Spleen (tissue), 11 donors: ENCODE results near the gene PHPT1. TPM values are rescaled to one million over a fixed set of nuclear protein-coding genes. Genes with fewer than 3 reads are reported as not detected.

Source experiments
- DNase-seq: peaks from one replicate; pipeline ENCODE4 v3.0.0-alpha.2; 2020
- H3K27ac ChIP-seq, 8 donors: fragments of 200-600 bp; sonication (generic) in 7 of 8; 1 replicate in 4 of 8; 2 replicates in 4 of 8; pipeline versions ENCODE4 v1.5.0 to v1.8.0; 2016 to 2021; ENCODE audit warnings: inconsistent platforms in 4 of 8, mild to moderate bottlenecking in 4 of 8, moderate library complexity in 1 of 8
- H3K27me3 ChIP-seq, 7 donors: fragments of 200-600 bp; sonication (generic) in 6 of 7; replicated peaks in 1 of 7; 1 replicate in 4 of 7; 2 replicates in 3 of 7; pipeline versions ENCODE4 v1.5.0 to v1.8.0; 2016 to 2021; ENCODE audit warnings: inconsistent platforms in 3 of 7, mild to moderate bottlenecking in 1 of 7
- H3K36me3 ChIP-seq, 6 donors: fragments of 200-600 bp; sonication (generic) in 5 of 6; 1 replicate in 4 of 6; 2 replicates in 2 of 6; pipeline versions ENCODE4 v1.5.0 to v1.8.0; 2016 to 2021; ENCODE audit warnings: inconsistent platforms in 2 of 6
- H3K4me1 ChIP-seq, 6 donors: fragments of 200-600 bp; sonication (generic) in 5 of 6; 1 replicate in 3 of 6; 2 replicates in 3 of 6; pipeline versions ENCODE4 v1.5.0 to v1.8.0; 2016 to 2021; ENCODE audit warnings: inconsistent platforms in 3 of 6
- H3K4me3 ChIP-seq, 8 donors: fragments of 200-600 bp; sonication (generic) in 7 of 8; 1 replicate in 4 of 8; 2 replicates in 4 of 8; pipeline versions ENCODE4 v1.5.0 to v1.8.0; 2016 to 2021; ENCODE audit warnings: inconsistent platforms in 4 of 8, mild to moderate bottlenecking in 4 of 8, moderate library complexity in 2 of 8
- H3K9me3 ChIP-seq, 8 donors: fragments of 200-600 bp; sonication (generic) in 7 of 8; 1 replicate in 4 of 8; 2 replicates in 4 of 8; pipeline versions ENCODE4 v1.5.0 to v1.8.0; 2016 to 2021; ENCODE audit warnings: inconsistent platforms in 4 of 8
- POLR2A ChIP-seq, 3 donors: fragments of 450-650 bp; IDR thresholded peaks; one replicate each; pipeline ENCODE4 v1.5.1; 2017; ENCODE audit warnings: antibody characterized with exemption in 3 of 3, mild to moderate bottlenecking in 1 of 3
- POLR2AphosphoS5 ChIP-seq, 3 donors: sonication (generic); formaldehyde crosslinking; IDR thresholded peaks; one replicate each; pipeline ENCODE4 v1.5.1; 2017; ENCODE audit warnings: antibody characterized with exemption in 3 of 3
- WGBS, 5 donors: extraction: QIAGEN DNeasy Blood & Tissue Kit in 3 of 5; methylation state at CpG; one replicate each; pipeline versions ENCODE4 v1.1.5 to v1.1.7; 2013 to 2018; 5-methylcytosine and 5-hydroxymethylcytosine counted together
- intact Hi-C: fragments of 100-400 bp; cut with DNase I; formaldehyde crosslinking; loops from one replicate; pipeline ENCODE4 v1.15.0; 2023; ENCODE audit warnings: low total_unique reads
- polyA plus RNA-seq, 3 donors: library from polyadenylated mRNA; stranded (reverse); fragments of 200-250 nt; gene quantifications; one replicate each; pipeline ENCODE4 v1.2.1, GENCODE V29; 2013
- total RNA-seq, 7 donors: library from RNA; depleted of rRNA in 3 of 7; stranded (reverse); fragments of >200 nt in 3 of 7; fragmentation: NEBNext Ultra II Directional in 4 of 7; extraction: Animal tissue kit (Norgen Biotek cat#: 25700) in 4 of 7; gene quantifications; one replicate each; pipeline versions ENCODE4 v1.1.0 to v1.2.1, GENCODE V29; 2016 to 2021
- TF ChIP-seq, protein P1 (sequence below), 11 experiments: fragments of 200-600 bp in 7 of 11; fragments of 450-650 bp in 4 of 11; sonication (generic) in 4 of 11; IDR thresholded peaks in 8 of 11; conservative IDR thresholded peaks in 3 of 11; 1 replicate in 7 of 11; 2 replicates in 4 of 11; pipeline versions ENCODE4 v1.4.0 to v1.8.0; 2016 to 2021; ENCODE audit warnings: antibody characterized with exemption in 11 of 11, inconsistent platforms in 4 of 11, mild to moderate bottlenecking in 1 of 11
- donor health status: healthy with polysubstance abuse.
- donor health status: DM: no; HTN: no; CAD: no; lungs with moderate emphysema.
- donor health status: DM: no; HTN: no; CAD: no.
- donor health status: Bipolar disorder and iron deficiency.
- donor health status: healthy.
- donor health status: DM: no; HTN: no; CAD: no.
- donor health status: DM: yes; HTN: yes; CAD: no.

PHPT1 gene
- total and polyA plus RNA-seq, 10 donors = 32.3 to 117 (median 65.8) TPM

DNA sequence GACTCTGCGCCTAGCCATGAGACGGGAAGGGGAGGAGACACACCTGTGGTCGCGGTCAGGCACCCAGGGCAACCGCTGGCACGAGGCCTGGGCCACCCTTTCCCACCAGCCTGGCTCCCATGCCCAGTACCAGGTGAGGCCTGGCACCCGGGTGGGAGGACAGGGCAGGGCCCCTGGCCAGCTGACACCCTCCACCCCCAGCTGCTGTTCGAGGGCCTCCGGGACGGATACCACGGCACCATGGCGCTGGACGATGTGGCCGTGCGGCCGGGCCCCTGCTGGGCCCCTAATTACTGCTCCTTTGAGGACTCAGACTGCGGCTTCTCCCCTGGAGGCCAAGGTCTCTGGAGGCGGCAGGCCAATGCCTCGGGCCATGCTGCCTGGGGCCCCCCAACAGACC, 8.0 kb downstream of the PHPT1 start:
- 89 to 98% (median 95%) methylated on average over 8 to 19 of the region's 19 CpGs for WGBS, 5 donors
- peak; percentile 75 for DNase-seq
- H3K9me3 ChIP-seq = no peaks in the 10 kb centered on the region

GRCh38 chr9:136857581-136858412, 8.6 kb downstream of the PHPT1 start:
- peak; percentile 72 for DNase-seq
- intact Hi-C loops = no loop called here
- no peak overlapping the region for H3K27ac ChIP-seq

More for the DNA sequence above, 8.0 kb downstream of the PHPT1 start:
- intact Hi-C loops = no loop called here
- no peaks in the 10 kb centered on the region for H3K27me3 ChIP-seq
- no peak overlapping the region for H3K4me3 ChIP-seq
- H3K36me3 ChIP-seq = peaks cover 0 to 53% (median 18%) of the 10 kb centered on the region in 6 donors
- TF ChIP-seq POLR2A (IDR thresholded peaks at IDR 0.05) (no peak), POLR2AphosphoS5 (IDR thresholded peaks at IDR 0.05) (peak in 1 of 3 donors; percentile 19)
- TF ChIP-seq, protein P1, sequence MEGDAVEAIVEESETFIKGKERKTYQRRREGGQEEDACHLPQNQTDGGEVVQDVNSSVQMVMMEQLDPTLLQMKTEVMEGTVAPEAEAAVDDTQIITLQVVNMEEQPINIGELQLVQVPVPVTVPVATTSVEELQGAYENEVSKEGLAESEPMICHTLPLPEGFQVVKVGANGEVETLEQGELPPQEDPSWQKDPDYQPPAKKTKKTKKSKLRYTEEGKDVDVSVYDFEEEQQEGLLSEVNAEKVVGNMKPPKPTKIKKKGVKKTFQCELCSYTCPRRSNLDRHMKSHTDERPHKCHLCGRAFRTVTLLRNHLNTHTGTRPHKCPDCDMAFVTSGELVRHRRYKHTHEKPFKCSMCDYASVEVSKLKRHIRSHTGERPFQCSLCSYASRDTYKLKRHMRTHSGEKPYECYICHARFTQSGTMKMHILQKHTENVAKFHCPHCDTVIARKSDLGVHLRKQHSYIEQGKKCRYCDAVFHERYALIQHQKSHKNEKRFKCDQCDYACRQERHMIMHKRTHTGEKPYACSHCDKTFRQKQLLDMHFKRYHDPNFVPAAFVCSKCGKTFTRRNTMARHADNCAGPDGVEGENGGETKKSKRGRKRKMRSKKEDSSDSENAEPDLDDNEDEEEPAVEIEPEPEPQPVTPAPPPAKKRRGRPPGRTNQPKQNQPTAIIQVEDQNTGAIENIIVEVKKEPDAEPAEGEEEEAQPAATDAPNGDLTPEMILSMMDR (IDR thresholded peaks at IDR 0.05 in 8 of 11, conservative IDR thresholded peaks at IDR 0.05 in 3 of 11) = no peak
- no peak overlapping the region for H3K27ac ChIP-seq
- peaks cover 0 to 58% (median 28%) of the 10 kb centered on the region in 6 donors for H3K4me1 ChIP-seq

DNA sequence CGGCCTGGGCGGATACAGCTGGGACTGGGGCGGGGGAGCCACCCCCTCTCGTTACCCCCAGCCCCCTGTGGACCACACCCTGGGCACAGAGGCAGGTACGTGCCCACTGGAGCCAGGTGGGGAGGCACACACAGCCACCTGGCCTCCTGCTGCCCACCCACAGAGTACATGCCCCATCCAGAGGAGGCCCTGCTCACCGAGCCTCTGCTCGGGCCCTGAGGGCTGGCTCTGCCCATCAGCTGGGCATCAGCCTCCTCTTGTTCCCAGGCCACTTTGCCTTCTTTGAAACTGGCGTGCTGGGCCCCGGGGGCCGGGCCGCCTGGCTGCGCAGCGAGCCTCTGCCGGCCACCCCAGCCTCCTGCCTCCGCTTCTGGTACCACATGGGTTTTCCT, 9.2 kb downstream of the PHPT1 start:
- Histone ChIP-seq H3K36me3 (peaks cover 0 to 65% (median 31%) of the 10 kb centered on the region in 6 donors), H3K4me1 (peaks cover 0 to 60% (median 25%) of the 10 kb centered on the region in 6 donors), H3K9me3 (no peaks in the 10 kb centered on the region), H3K27ac (peak overlapping the region in 1 of 8 donors; percentile 4), H3K27me3 (no peaks in the 10 kb centered on the region), H3K4me3 (no peak overlapping the region)
- intact Hi-C loops = no loop called here
- peak; percentile 66 for DNase-seq
- no peak for TF ChIP-seq POLR2A (IDR thresholded peaks at IDR 0.05)
- TF ChIP-seq, protein P1 (IDR thresholded peaks at IDR 0.05 in 8 of 11, conservative IDR thresholded peaks at IDR 0.05 in 3 of 11) = no peak
- no peak for TF ChIP-seq POLR2AphosphoS5 (IDR thresholded peaks at IDR 0.05)
- WGBS, 5 donors = 90 to 100% (median 94%) methylated on average over 5 to 15 of the region's 15 CpGs; no CpG with 5 or more reads in 1 of the 5 donors

More at GRCh38 chr9:136857581-136858412, 8.6 kb downstream of the PHPT1 start:
- TF ChIP-seq POLR2AphosphoS5 (IDR thresholded peaks at IDR 0.05) = peak in 2 of 3 donors; percentile 43 to 67
- TF ChIP-seq, protein P1 (IDR thresholded peaks at IDR 0.05 in 8 of 11, conservative IDR thresholded peaks at IDR 0.05 in 3 of 11) = no peak
- no peaks in the 10 kb centered on the region for H3K9me3 ChIP-seq
- no peak overlapping the region for H3K4me3 ChIP-seq
- H3K36me3 ChIP-seq = peaks cover 0 to 59% (median 24%) of the 10 kb centered on the region in 6 donors
- 82 to 95% (median 87%) methylated on average over 6 to 29 of the region's 29 CpGs for WGBS, 5 donors
- H3K4me1 ChIP-seq = peaks cover 0 to 62% (median 28%) of the 10 kb centered on the region in 6 donors
- no peaks in the 10 kb centered on the region for H3K27me3 ChIP-seq
